HG03196 (cell line): ENCODE measurements around the gene RAD51B.
"Not testable (repeated sequence)": the region's sequence is repeated elsewhere in the genome, so short reads cannot be mapped to it uniquely, and the experiment has no call there.

Experiments
- ATAC-seq: cut with Tn5 transposase; IDR thresholded peaks from one replicate; pipeline ENCODE4 v1.9.1; 2021; ENCODE audit not compliant: unreplicated experiment

RAD51B gene

GRCh38 chr14:67942080-67942710 is 122.6 kb downstream of the RAD51B start:
- no peak for ATAC-seq

- no peak for ATAC-seq
Measured at GRCh38 chr14:67943947-67944346, 124.4 kb downstream of the RAD51B start.

GRCh38 chr14:67944605-67945004 is 125.0 kb downstream of the RAD51B start:
- ATAC-seq, result no peak

GRCh38 chr14:67949771-67950170 is 130.2 kb downstream of the RAD51B start:
- no peak for ATAC-seq

GRCh38 chr14:67950386-67950785 is 130.8 kb downstream of the RAD51B start:
- ATAC-seq, result no peak

GRCh38 chr14:67951529-67952135 is 132.1 kb downstream of the RAD51B start:
- ATAC-seq, result no peak

GRCh38 chr14:67952381-67952780 is 132.8 kb downstream of the RAD51B start:
- ATAC-seq, result no peak

- ATAC-seq, result no peak
Measured at GRCh38 chr14:67952786-67953185, 133.2 kb downstream of the RAD51B start.

GRCh38 chr14:67955261-67955660 is 135.7 kb downstream of the RAD51B start:
- no peak for ATAC-seq

- ATAC-seq, result no peak
Measured at GRCh38 chr14:67957946-67958345, 138.4 kb downstream of the RAD51B start.

GRCh38 chr14:67961676-67962075 is 142.1 kb downstream of the RAD51B start:
- ATAC-seq, result no peak

- no peak for ATAC-seq
Measured at GRCh38 chr14:67962215-67962644, 142.7 kb downstream of the RAD51B start.

GRCh38 chr14:67963545-67963944 is 144.0 kb downstream of the RAD51B start:
- no peak for ATAC-seq

GRCh38 chr14:67963960-67964812 is 144.6 kb downstream of the RAD51B start:
- ATAC-seq, result no peak

GRCh38 chr14:67965696-67966095 is 146.1 kb downstream of the RAD51B start:
- no peak for ATAC-seq

- ATAC-seq, result no peak
Measured at GRCh38 chr14:67967206-67967605, 147.6 kb downstream of the RAD51B start.

- not testable (repeated sequence) for ATAC-seq
Measured at GRCh38 chr14:67967970-67968369, 148.4 kb downstream of the RAD51B start.

GRCh38 chr14:67970923-67971322 is 151.3 kb downstream of the RAD51B start:
- no peak for ATAC-seq

GRCh38 chr14:67971627-67972625 is 152.3 kb downstream of the RAD51B start:
- ATAC-seq, result no peak

- no peak for ATAC-seq
Measured at GRCh38 chr14:67973436-67973835, 153.9 kb downstream of the RAD51B start.

GRCh38 chr14:67975470-67975869 is 155.9 kb downstream of the RAD51B start:
- ATAC-seq, result no peak
